Bronchial epithelial cell (primary cell): ENCODE results near the gene HRH2. TPM values are rescaled to one million over a fixed set of nuclear protein-coding genes. Genes with fewer than 3 reads are reported as not detected.
A peak's percentile ranks its signal among the peaks of the same experiment; 100 is the strongest.

Experiments used
- DNase-seq: peaks from one replicate; pipeline ENCODE4 v3.0.0-alpha.2; 2010; ENCODE audit warnings: low read depth
- FAIRE-seq: peaks from 2 replicates; lab custom pipeline; 2011; peaks lifted over from hg19 to GRCh38; lab: Jason Lieb, UNC
- H3K27me3 ChIP-seq: 2 replicates; pipeline ENCODE4 v1.5.1; 2011; ENCODE audit warnings: low read length; ENCODE audit not compliant: control insufficient read depth, insufficient read depth
- H3K36me3 ChIP-seq: 2 replicates; pipeline ENCODE4 v1.5.1; 2011; ENCODE audit warnings: low read length; ENCODE audit not compliant: control insufficient read depth, insufficient read depth
- H3K4me3 ChIP-seq: 2 replicates; pipeline ENCODE4 v1.5.1; 2011; ENCODE audit warnings: mild to moderate bottlenecking, low read depth, low read length, control low read depth
- CTCF ChIP-seq: IDR thresholded peaks from 2 replicates; pipeline ENCODE4 v1.5.1; 2011; ENCODE audit warnings: mild to moderate bottlenecking, moderate library complexity, low read length, control low read depth, inconsistent platforms; ENCODE audit not compliant: insufficient read depth, severe bottlenecking
- total RNA-seq: library from RNA; depleted of rRNA; stranded (reverse); fragments of >200 nt; gene quantifications from 2 replicates; pipeline ENCODE4 v1.2.1, GENCODE V29; 2014

HRH2 gene
- total RNA-seq, 1 donor from 2014 or later = not detected

DNA sequence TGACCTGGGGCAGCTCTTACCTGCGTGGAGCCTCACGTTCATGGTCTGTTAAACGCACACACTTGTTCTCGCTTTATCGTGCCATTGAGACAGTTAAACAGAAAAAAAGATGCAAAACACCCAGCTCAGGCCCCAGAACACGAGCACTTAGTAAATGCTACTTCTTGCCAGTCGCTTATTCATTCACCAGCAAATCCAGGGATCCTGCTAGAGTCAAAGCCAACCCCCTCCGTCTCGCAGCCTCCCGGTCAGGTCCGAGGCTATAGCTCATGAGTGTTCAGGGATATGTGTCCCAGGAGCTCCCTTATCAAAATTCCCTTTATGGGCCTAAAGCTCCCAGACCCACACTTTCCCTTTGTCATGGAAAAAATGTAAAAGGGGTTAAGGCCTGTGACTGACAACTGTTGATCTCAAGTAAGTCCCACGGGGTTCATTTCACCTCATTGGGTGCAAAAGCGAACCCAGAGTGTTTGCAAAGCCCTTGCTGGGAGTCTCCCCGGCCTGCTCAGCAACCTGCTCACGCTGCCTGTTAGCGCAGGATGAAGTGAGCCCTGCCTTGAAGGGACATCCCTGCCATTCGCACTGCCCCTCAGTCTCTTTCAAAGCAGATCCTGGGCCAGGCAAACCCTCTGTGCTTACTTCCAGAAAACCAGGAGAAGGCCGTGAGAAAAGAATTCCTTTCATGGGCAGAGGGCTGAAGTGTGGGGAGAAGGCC lies 40.7 kb downstream of the HRH2 start:
- Histone ChIP-seq H3K4me3 (no peak overlapping the region), H3K27me3 (no peaks in the 10 kb centered on the region), H3K36me3 (no peaks in the 10 kb centered on the region)
- peak; percentile 13 for FAIRE-seq
- DNase-seq = no peak
- no peak for TF ChIP-seq CTCF

DNA sequence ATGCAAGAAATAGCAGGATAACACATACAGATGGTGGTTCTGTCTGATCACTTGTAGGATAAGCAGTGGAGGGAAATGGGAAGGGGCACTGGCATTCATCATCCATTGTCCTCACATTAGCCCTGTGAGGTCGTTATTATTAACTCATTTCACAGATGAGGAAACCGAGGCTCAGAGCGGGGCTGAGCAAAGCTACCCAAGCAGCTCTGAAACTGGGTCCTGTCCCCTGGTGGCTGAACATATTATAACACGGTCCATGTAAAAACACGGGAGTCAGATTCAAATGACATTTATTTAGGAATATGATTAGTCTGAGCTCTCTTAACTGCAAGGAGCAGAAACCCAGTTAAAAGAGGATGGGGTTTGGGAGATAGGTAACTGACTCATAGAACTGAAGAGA lies 43.1 kb downstream of the HRH2 start:
- TF ChIP-seq CTCF = no peak

DNA sequence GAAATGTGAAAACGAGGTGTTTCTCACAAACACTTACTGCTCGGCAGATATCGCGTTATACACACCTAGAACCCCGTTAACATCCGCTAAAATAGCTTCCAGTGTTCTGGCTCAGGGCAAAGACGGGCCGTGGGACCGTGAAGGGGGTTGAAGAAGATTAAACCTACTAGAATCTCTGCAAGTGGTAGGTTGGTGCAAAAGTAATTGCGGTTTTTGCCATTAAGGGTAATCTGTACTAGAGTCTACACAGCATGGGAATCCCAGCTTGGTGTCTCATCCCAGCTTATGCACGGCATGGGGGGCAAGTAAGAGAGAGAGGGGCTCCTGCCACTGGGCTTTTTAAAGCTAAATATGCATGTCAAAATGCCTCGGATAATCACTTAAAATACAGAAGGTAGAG lies 43.9 kb downstream of the HRH2 start:
- DNase-seq = no peak
- no peak for FAIRE-seq

More for the DNA sequence above, 43.1 kb downstream of the HRH2 start:
- DNase-seq (no peak), FAIRE-seq (no peak)
- Histone ChIP-seq H3K36me3 (no peaks in the 10 kb centered on the region), H3K4me3 (no peak overlapping the region), H3K27me3 (no peaks in the 10 kb centered on the region)

DNA sequence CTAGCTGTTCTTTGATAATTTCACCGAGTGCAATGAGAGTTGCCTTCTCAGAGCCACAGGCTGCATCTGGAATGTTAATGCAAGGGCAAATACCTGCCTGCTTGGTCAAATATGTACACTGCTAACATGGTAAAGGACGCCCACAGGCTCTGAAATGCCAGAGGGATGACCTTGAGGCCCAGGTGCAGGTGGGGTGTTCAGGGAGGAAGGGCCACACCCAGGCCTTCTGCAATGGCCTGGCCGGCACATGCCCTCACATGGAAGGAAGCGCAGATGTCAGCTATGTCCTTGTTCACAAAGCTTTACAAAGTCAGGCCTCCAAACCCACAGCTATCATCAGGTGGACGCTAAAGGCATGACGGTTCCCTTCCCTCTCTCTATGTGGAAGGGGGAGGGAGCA lies 48.6 kb downstream of the HRH2 start:
- H3K27me3 ChIP-seq = no peaks in the 10 kb centered on the region
- H3K36me3 ChIP-seq = no peaks in the 10 kb centered on the region
- DNase-seq (no peak), FAIRE-seq (peak; percentile 23)
- TF ChIP-seq CTCF = no peak
- H3K4me3 ChIP-seq = no peak overlapping the region

More for the DNA sequence above, 43.9 kb downstream of the HRH2 start:
- no peak for TF ChIP-seq CTCF
- Histone ChIP-seq H3K36me3 (no peaks in the 10 kb centered on the region), H3K4me3 (no peak overlapping the region), H3K27me3 (no peaks in the 10 kb centered on the region)

DNA sequence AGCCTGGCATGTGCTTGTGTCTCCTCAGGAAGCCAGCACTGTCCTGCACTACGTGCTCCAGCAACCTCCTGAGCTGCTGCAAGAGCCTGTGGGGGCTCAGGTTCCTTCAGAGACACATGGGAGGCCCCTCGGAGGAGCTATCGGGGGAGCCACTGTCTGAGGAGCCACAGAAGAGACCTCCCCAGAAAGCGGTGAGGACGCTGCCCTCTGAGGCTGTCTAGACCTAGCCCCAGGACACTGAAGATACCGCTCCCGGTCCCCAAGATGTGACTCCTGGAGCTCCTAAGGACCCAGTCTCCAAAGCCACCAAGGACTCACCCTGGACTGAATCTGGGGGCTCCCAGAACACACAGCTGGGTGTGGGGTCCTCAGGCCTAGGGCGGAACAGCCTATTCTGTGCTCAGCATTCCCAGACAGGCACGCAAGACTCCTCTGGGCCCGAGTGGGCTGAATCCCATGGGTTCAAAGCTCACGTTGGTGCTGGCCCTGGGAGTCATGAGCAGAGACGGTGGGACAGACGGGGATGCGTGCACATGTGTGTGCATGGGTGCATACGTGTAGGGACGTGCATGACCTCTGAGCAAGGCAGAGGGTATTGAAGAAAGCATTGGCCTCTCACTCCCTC lies 50.0 kb downstream of the HRH2 start:
- Histone ChIP-seq H3K27me3 (no peaks in the 10 kb centered on the region), H3K36me3 (no peaks in the 10 kb centered on the region), H3K4me3 (no peak overlapping the region)
- no peak for TF ChIP-seq CTCF
- FAIRE-seq (peak; percentile 7), DNase-seq (no peak)
